Panc1 (cell line): Measurements from ENCODE around the gene SIGLEC8. TPM values are rescaled to one million over a fixed set of nuclear protein-coding genes. Genes with fewer than 3 reads are reported as not detected.

ENCODE experiments used
- ATAC-seq: fragments of 200-7000 bp; cut with Tn5 transposase; 2 replicates; pipeline ENCODE4 v1.9.1; 2020; ENCODE audit warnings: mild to moderate bottlenecking, moderate library complexity
- BruUV-seq: library from RNA; stranded (reverse); fragments of 400-500 nt; replicated peaks from 2 replicates; lab custom pipeline; 2021; lab: Mats Ljungman, UMichigan
- CTCF ChIA-PET: fragments of 300-600 bp; sonication (Branson Sonifier 250); formaldehyde crosslinking; loops from one replicate; lab custom pipeline; 2022; ENCODE audit warnings: antibody characterized with exemption; lab: Charles Lee
- POLR2A ChIA-PET: fragments of 300-600 bp; sonication (Branson Sonifier 250); formaldehyde crosslinking; loops from one replicate; lab custom pipeline; 2022; ENCODE audit warnings: antibody characterized with exemption; lab: Charles Lee
- DNase-seq: peaks from one replicate; pipeline ENCODE4 v3.0.0-alpha.2; 2010; ENCODE audit warnings: low read depth, low spot score
- H3K27ac ChIP-seq: 2 replicates; pipeline ENCODE4 v1.5.1; 2011; ENCODE audit warnings: mild to moderate bottlenecking, low read length, inconsistent platforms
- H3K27me3 ChIP-seq: fragments of 200-500 bp; sonication (Bioruptor generic); 2 replicates; pipeline ENCODE4 v1.6.0; 2014; ENCODE audit warnings: low read length, inconsistent platforms; ENCODE audit not compliant: control insufficient read depth, insufficient read depth
- H3K36me3 ChIP-seq: fragments of 200-500 bp; sonication (Bioruptor generic); 2 replicates; pipeline ENCODE4 v1.5.1; 2014; ENCODE audit warnings: inconsistent platforms, mild to moderate bottlenecking, low read length, moderate library complexity; ENCODE audit not compliant: control insufficient read depth, insufficient read depth
- H3K4me1 ChIP-seq: 2 replicates; pipeline ENCODE4 v1.5.1; 2011; ENCODE audit warnings: inconsistent platforms, mild to moderate bottlenecking, low read length, moderate library complexity; ENCODE audit not compliant: control insufficient read depth, insufficient read depth
- H3K4me3 ChIP-seq, 2 experiments: 2 replicates each; pipeline ENCODE4 v1.5.1; 2011 to 2012; ENCODE audit warnings: low read depth in 2 of 2, low read length in 2 of 2, mild to moderate bottlenecking in 2 of 2, inconsistent platforms in 1 of 2, moderate library complexity in 1 of 2
- H3K9me3 ChIP-seq: fragments of 200-500 bp; sonication (Bioruptor generic); 2 replicates; pipeline ENCODE4 v1.5.1; 2014; ENCODE audit warnings: low read depth, mild to moderate bottlenecking, inconsistent platforms, low read length, moderate library complexity; ENCODE audit not compliant: control insufficient read depth, insufficient read depth
- POLR2AphosphoS5 ChIP-seq: IDR thresholded peaks from 2 replicates; pipeline ENCODE4 v1.6.1; 2012; ENCODE audit warnings: mild to moderate bottlenecking, low read depth, low read length, moderate library complexity
- SIN3A ChIP-seq: IDR thresholded peaks from 2 replicates; pipeline ENCODE4 v1.6.1; 2012; ENCODE audit warnings: low read depth, mild to moderate bottlenecking, low read length, moderate library complexity, borderline replicate concordance; ENCODE audit not compliant: insufficient read depth
- TCF7L2 ChIP-seq: IDR thresholded peaks from 2 replicates; pipeline ENCODE4 v1.6.1; 2011; ENCODE audit warnings: mild to moderate bottlenecking, low read depth, low read length, inconsistent platforms
- in situ Hi-C: cut with HindIII; loops from 2 replicates; pipeline ENCODE4 v1.10.0; 2016; ENCODE audit warnings: low sequenced_read_pairs, low pct_unique_long_range_greater_than_20kb
- intact Hi-C: fragments of 100-400 bp; cut with micrococcal nuclease; formaldehyde crosslinking; loops from one replicate; pipeline ENCODE4 v1.10.0; 2022; ENCODE audit not compliant: unreplicated experiment
- total RNA-seq: library from RNA; stranded (reverse); gene quantifications from one replicate; pipeline ENCODE4 v1.2.1, GENCODE V29; 2021; ENCODE audit not compliant: unreplicated experiment
- TF ChIP-seq, protein P1 (sequence below), 2 experiments: IDR thresholded peaks; 2 replicates each; pipeline ENCODE4 v1.6.1; 2011 to 2012; ENCODE audit warnings: low read depth in 2 of 2, control low read depth in 1 of 2, low read length in 1 of 2, mild to moderate bottlenecking in 1 of 2, moderate library complexity in 1 of 2; ENCODE audit not compliant: insufficient read depth in 1 of 2
- TF ChIP-seq, protein P2 (sequence below): fragments of 450-650 bp; IDR thresholded peaks from 2 replicates; pipeline ENCODE4 v1.5.1; 2017; ENCODE audit warnings: mild to moderate bottlenecking

Gene SIGLEC8
- total RNA-seq, 1 experiment from 2014 or later = not detected

DNA sequence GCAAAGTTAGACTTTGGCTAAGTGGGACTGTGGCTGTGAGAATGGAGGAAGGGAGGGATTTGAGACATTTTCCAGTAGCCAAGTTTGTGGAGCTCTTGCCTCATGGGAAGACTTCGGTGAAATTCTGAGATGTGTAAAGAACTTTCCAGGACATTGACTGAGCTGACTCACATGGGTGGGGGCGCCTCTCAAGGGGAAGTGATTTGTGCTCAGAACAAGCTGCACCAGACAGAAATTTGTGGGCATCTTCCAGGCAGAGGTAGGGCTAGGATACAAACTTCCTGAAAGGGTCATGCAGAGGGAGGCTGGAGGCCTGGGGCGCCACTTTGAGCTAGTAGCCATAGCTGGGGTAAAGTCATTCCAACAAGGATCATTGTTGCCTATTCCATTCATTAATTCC is 31.1 kb downstream of the SIGLEC8 start:
- intact Hi-C loops (no loop called here), in situ Hi-C loops (no loop called here)
- no peak for DNase-seq
- ChIA-PET POLR2A (no interaction called here), CTCF (no interaction called here)
- H3K4me3 ChIP-seq = no peak overlapping the region
- no peaks in the 10 kb centered on the region for H3K9me3 ChIP-seq
- no peak for TF ChIP-seq POLR2AphosphoS5
- TF ChIP-seq, protein P1, sequence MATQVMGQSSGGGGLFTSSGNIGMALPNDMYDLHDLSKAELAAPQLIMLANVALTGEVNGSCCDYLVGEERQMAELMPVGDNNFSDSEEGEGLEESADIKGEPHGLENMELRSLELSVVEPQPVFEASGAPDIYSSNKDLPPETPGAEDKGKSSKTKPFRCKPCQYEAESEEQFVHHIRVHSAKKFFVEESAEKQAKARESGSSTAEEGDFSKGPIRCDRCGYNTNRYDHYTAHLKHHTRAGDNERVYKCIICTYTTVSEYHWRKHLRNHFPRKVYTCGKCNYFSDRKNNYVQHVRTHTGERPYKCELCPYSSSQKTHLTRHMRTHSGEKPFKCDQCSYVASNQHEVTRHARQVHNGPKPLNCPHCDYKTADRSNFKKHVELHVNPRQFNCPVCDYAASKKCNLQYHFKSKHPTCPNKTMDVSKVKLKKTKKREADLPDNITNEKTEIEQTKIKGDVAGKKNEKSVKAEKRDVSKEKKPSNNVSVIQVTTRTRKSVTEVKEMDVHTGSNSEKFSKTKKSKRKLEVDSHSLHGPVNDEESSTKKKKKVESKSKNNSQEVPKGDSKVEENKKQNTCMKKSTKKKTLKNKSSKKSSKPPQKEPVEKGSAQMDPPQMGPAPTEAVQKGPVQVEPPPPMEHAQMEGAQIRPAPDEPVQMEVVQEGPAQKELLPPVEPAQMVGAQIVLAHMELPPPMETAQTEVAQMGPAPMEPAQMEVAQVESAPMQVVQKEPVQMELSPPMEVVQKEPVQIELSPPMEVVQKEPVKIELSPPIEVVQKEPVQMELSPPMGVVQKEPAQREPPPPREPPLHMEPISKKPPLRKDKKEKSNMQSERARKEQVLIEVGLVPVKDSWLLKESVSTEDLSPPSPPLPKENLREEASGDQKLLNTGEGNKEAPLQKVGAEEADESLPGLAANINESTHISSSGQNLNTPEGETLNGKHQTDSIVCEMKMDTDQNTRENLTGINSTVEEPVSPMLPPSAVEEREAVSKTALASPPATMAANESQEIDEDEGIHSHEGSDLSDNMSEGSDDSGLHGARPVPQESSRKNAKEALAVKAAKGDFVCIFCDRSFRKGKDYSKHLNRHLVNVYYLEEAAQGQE (IDR thresholded peaks at IDR 0.05; ENCODE audit: insufficient read depth in 1 of 2, low read depth in 2 of 2, low read length in 1 of 2) = no peak
- TF ChIP-seq TCF7L2 = no peak
- no peak for TF ChIP-seq SIN3A
- TF ChIP-seq, protein P2, sequence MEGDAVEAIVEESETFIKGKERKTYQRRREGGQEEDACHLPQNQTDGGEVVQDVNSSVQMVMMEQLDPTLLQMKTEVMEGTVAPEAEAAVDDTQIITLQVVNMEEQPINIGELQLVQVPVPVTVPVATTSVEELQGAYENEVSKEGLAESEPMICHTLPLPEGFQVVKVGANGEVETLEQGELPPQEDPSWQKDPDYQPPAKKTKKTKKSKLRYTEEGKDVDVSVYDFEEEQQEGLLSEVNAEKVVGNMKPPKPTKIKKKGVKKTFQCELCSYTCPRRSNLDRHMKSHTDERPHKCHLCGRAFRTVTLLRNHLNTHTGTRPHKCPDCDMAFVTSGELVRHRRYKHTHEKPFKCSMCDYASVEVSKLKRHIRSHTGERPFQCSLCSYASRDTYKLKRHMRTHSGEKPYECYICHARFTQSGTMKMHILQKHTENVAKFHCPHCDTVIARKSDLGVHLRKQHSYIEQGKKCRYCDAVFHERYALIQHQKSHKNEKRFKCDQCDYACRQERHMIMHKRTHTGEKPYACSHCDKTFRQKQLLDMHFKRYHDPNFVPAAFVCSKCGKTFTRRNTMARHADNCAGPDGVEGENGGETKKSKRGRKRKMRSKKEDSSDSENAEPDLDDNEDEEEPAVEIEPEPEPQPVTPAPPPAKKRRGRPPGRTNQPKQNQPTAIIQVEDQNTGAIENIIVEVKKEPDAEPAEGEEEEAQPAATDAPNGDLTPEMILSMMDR = no peak
- no peaks in the 10 kb centered on the region for H3K4me1 ChIP-seq
- no peaks in the 10 kb centered on the region for H3K36me3 ChIP-seq
- H3K27ac ChIP-seq = no peak overlapping the region
- ATAC-seq = no peak
- no TSS peak for BruUV-seq
- no peaks in the 10 kb centered on the region; the same call in 1 of the 2 replicates for H3K27me3 ChIP-seq

DNA sequence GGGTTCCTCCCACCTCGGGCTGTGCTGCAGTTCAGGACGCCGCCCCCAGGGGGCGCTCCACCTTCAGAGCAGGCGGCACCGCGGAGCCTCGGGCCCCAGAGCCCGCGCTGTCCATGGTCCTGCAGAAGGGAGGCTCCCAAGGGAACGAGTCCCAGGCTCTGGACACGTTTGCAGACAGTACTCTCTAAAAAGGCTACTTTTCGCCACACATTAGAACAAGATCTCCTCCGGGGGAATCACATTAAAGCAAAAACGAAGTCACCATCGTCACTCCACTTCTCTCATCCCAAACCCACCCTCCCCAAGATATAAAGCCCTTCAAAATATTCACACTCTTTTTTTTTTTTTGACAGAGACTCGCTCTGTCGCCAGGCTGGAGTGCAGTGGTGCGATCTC is 36.2 kb downstream of the SIGLEC8 start:
- CTCF ChIA-PET = interaction anchor here (0.6 to 1.0 kb wide), 4 partner anchors 13 to 235 kb away, joined by 3 to 5 read pairs (median 4); no protein-coding TSS in a partner anchor
- no peaks in the 10 kb centered on the region for H3K27me3 ChIP-seq
- intact Hi-C loops (no loop called here), in situ Hi-C loops (no loop called here)
- H3K27ac ChIP-seq = no peak overlapping the region
- POLR2A ChIA-PET = no interaction called here
- peak; percentile 93 for ATAC-seq
- H3K4me3 ChIP-seq = no peak overlapping the region
- no peaks in the 10 kb centered on the region for H3K4me1 ChIP-seq
- TF ChIP-seq, protein P2 = peak; percentile 92
- TF ChIP-seq POLR2AphosphoS5 = no peak
- no peak for TF ChIP-seq TCF7L2
- TF ChIP-seq SIN3A = no peak
- TF ChIP-seq, protein P1 (IDR thresholded peaks at IDR 0.05; ENCODE audit: insufficient read depth in 1 of 2, low read depth in 2 of 2, low read length in 1 of 2) = peak; percentile 99 to 100
- H3K9me3 ChIP-seq = no peaks in the 10 kb centered on the region
- H3K36me3 ChIP-seq = no peaks in the 10 kb centered on the region
- no peak for DNase-seq
- no TSS peak for BruUV-seq
